GM18951 (cell line): ENCODE results near the gene IGSF6.

Experiments used
- POLR2A ChIP-seq: IDR thresholded peaks from 4 replicates; pipeline ENCODE4 v1.6.1; 2011; ENCODE audit warnings: mild to moderate bottlenecking; ENCODE audit not compliant: insufficient read length, insufficient read depth; ENCODE audit errors: extremely low read depth
- in situ Hi-C: fragments of 300-500 bp; cut with MboI; formaldehyde crosslinking; loops from one replicate; pipeline ENCODE4 v1.12.0; 2022; ENCODE audit warnings: low sequenced_read_pairs, mixed read lengths, inconsistent platforms; ENCODE audit not compliant: unreplicated experiment

Gene IGSF6

DNA sequence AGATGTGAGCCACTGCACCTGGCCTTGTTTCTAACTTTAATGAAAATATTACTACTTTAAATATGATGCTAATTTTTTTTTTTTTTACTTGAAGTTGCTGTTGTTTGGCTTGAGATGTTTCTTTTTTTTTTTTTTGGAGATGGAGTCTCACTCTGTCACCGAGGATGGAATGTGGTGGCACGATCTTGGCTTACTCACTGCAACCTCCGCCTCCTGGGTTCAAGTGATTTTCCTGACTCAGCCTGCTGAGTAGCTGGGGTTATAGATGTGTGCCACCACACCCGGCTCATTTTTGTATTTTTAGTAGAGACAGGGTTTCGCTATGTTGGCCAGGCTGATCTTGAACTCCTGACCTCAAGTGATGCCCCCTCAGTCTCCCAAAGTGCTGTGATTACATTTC is 23.6 kb downstream of the IGSF6 start:
- no peak for TF ChIP-seq POLR2A
- in situ Hi-C loops = no loop called here

GRCh38 chr16:21628121-21628726 is 24.2 kb downstream of the IGSF6 start:
- in situ Hi-C loops = no loop called here
- TF ChIP-seq POLR2A = no peak

DNA sequence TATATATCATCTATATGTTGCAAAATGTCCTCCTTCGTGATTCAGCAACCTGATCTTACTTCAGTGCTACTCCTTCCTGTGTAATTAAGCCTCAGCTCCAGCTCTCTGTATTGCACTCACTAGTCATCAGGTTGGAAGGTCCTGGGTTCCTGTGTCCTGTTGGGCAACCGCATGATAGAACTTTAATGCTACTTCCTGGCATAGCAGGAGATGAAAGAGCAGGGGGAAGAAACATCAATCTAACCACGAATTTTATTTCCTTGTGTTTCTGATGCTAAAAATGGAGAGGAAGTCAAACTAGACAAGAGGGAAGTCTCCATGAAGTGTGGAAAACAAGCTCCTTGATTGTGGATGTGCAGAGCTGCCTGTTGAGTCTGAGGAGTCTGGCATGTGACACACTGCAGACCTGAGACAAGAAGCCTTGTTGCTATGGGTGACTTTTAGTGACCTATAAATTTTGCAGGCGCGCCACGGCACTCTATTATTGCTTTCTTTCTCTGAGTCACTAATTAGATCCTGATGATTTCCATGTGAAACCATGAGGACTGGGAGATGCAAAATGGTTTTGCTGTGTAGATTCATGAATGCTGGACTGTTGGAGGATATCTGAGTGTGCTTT is 25.6 kb downstream of the IGSF6 start:
- no peak for TF ChIP-seq POLR2A
- in situ Hi-C loops = no loop called here

DNA sequence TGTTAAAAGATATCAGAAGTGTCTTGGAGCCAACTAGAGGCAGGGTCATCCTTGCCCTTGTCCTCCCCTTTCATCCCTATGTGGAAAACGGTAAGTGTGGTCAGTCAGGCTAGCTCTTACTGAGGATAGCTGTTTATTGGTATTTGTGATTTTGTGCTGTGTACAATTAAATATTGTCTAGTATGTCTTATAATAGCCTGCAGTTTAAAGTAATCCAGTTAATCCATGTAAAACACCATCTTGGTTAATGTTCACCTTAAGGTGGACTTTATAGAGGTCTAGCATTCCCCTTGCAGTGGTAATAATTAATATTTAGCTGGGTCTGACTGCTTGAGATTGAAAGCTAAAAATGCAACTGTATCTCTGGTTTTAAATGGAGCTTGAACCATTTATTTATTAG is 27.4 kb downstream of the IGSF6 start:
- TF ChIP-seq POLR2A = no peak
- in situ Hi-C loops = no loop called here

DNA sequence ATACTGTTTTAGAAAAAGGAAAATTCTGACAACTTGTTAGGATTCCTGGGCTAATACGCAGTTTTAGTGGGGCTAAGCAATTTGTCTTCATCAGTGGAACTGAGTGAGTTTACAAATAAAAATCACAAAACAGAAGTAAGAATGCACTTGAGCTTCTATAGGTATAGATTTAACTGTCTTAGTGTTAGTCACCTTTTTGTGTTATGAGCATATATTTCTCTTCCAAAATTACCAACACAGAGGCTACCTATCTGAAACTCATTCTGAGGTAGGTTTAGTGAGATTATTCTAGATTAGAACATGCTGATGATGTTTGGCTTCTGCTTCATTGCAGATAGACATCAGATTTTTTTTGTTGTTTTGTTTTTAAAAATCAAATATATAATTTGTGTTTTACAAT is 29.9 kb downstream of the IGSF6 start:
- in situ Hi-C loops = no loop called here
- no peak for TF ChIP-seq POLR2A

- TF ChIP-seq POLR2A = no peak
- in situ Hi-C loops = no loop called here
Observed at GRCh38 chr16:21620592-21620991, 31.8 kb downstream of the IGSF6 start.

DNA sequence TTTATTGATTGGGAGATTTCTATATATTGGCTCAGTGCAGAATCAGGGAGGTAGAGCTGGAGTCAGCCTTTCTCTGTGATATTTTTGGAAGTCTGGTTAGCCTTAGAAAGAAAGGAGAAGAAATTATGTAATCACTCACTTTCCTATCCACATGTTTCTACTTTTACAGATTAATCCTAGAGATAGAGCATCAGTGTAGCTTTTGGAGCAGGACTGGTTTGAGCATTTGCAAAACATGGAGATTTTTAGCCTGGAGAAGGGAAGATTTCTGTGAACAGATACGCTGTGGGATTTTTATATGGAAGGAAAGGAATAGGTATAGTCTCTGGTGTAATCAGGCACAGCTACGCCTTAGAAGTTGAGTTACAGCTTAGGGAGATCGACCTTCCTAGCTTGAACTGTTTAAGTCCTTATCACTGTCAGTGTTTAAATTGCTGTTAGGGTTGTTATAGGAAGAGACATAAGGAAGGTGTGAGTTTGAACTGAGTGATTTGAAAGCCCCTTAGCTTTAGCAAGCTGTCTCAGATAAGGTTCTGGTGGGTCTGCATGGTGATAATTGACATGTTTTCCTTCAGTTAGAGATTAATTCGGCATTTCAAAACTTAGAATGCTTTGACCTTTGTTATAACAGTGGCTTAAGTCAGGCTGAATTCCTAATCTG is 32.5 kb downstream of the IGSF6 start:
- in situ Hi-C loops = no loop called here
- no peak for TF ChIP-seq POLR2A

GRCh38 chr16:21618281-21618680 is 34.1 kb downstream of the IGSF6 start:
- no peak for TF ChIP-seq POLR2A
- in situ Hi-C loops = no loop called here

GRCh38 chr16:21617607-21618006 is 34.8 kb downstream of the IGSF6 start:
- in situ Hi-C loops = no loop called here
- TF ChIP-seq POLR2A = no peak

GRCh38 chr16:21614896-21615295 is 37.5 kb downstream of the IGSF6 start:
- in situ Hi-C loops = no loop called here
- TF ChIP-seq POLR2A = no peak

- in situ Hi-C loops = no loop called here
- no peak for TF ChIP-seq POLR2A
Observed at GRCh38 chr16:21613781-21614180, 38.6 kb downstream of the IGSF6 start.

- in situ Hi-C loops = no loop called here
- no peak for TF ChIP-seq POLR2A
Observed at GRCh38 chr16:21613361-21613760, 39.0 kb downstream of the IGSF6 start.

DNA sequence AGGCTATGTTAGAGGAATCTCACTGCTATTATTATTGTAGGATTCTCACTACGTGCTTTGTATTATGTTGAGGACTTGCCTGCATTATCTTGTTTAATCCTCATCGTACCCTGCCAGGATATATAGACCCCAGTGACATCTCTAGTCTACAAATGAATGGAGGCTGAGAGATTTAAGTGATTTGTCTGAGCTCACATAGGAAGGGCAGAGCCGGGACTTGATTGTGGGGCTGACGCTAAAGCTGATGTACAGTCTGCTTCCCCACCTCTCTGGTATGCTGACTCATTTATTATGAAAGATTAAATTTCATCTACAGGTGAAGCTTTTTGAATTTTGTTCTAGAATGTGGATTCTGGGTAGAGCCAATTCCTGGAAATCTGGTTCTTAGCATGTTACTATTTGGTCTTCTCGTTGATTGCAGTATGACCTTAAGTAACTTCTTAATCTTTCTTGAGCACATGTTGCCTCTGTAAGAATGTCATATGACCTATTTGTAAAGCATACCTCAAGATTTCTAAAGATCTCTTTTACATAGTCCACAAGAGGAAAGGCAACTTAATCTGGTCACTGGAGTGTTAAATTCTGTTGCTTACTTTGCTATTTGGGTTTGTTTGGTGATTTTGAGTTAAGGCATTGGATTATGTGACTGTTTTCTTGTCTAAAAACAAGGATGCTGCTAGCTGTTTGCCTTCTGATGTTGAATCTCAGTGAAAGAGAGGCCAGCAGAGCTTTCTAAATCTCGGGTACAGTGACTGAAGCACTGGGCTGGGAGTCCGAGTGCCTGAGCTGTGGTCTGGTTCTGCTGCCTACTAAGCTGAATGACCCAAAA is 40.6 kb downstream of the IGSF6 start:
- in situ Hi-C loops = no loop called here
- TF ChIP-seq POLR2A = no peak
